Activated CD4-positive, alpha-beta memory T cell treated with anti-CD3 and anti-CD28 coated beads for 36 hours (primary cell): ENCODE measurements around the gene ADRM1. TPM values are rescaled to one million over a fixed set of nuclear protein-coding genes. Genes with fewer than 3 reads are reported as not detected.

ENCODE experiments used
- CTCF ChIA-PET: fragments of 350-600 bp; sonication (Branson Sonifier 250); formaldehyde crosslinking; loops from one replicate; lab custom pipeline; 2021; ENCODE audit warnings: antibody characterized with exemption, inconsistent platforms; lab: Charles Lee
- POLR2A ChIA-PET: fragments of 350-600 bp; sonication (Branson Sonifier 250); formaldehyde crosslinking; loops from one replicate; lab custom pipeline; 2021; ENCODE audit warnings: antibody characterized with exemption; lab: Charles Lee
- DNase-seq: peaks from one replicate; pipeline ENCODE4 v3.0.0-alpha.2; 2020
- H3K27ac Mint-ChIP-seq: one replicate; pipeline ENCODE4 v1.8.0; 2021; ENCODE audit warnings: mixed read lengths
- H3K27me3 Mint-ChIP-seq: one replicate; pipeline ENCODE4 v1.8.0; 2021; ENCODE audit warnings: mixed read lengths
- H3K36me3 Mint-ChIP-seq: one replicate; pipeline ENCODE4 v1.8.0; 2021; ENCODE audit warnings: mixed read lengths
- H3K4me1 Mint-ChIP-seq: one replicate; pipeline ENCODE4 v1.8.0; 2021; ENCODE audit warnings: low read depth, mixed read lengths
- H3K4me3 Mint-ChIP-seq: one replicate; pipeline ENCODE4 v1.8.0; 2021; ENCODE audit warnings: mild to moderate bottlenecking, mixed read lengths
- H3K9me3 Mint-ChIP-seq: one replicate; pipeline ENCODE4 v1.8.0; 2021; ENCODE audit warnings: mixed read lengths
- intact Hi-C: fragments of 100-400 bp; cut with micrococcal nuclease; formaldehyde crosslinking; loops from one replicate; pipeline ENCODE4 v1.15.1; 2023
- microRNA-seq: library from miRNA; unstranded; fragments of <30 nt; microRNA quantifications from one replicate; pipeline ENCODE4 v1.2.0, GENCODE V29; 2022; ENCODE audit warnings: borderline number of aligned reads, borderline microRNAs expressed, borderline replicate concordance
- total RNA-seq, 2 experiments: library from RNA; stranded (reverse); gene quantifications; one replicate each; pipeline ENCODE4 v1.2.3, GENCODE V29; 2021

Gene ADRM1
- total RNA-seq, 2 experiments from 2014 or later: 98.6 to 101 TPM

- H3K27me3 Mint-ChIP-seq: peaks cover 3% of the 10 kb centered on the region
- H3K4me1 Mint-ChIP-seq: no peaks in the 10 kb centered on the region
- CTCF ChIA-PET: no interaction called here
- H3K4me3 Mint-ChIP-seq: no peak overlapping the region
- H3K27ac Mint-ChIP-seq: no peak overlapping the region
- DNase-seq: no peak
- peaks cover 2% of the 10 kb centered on the region for H3K9me3 Mint-ChIP-seq
- intact Hi-C loops: no loop called here
- POLR2A ChIA-PET: no interaction called here
- no peaks in the 10 kb centered on the region for H3K36me3 Mint-ChIP-seq
Measured at GRCh38 chr20:62354031-62354808, 51.4 kb downstream of the ADRM1 start.

DNA sequence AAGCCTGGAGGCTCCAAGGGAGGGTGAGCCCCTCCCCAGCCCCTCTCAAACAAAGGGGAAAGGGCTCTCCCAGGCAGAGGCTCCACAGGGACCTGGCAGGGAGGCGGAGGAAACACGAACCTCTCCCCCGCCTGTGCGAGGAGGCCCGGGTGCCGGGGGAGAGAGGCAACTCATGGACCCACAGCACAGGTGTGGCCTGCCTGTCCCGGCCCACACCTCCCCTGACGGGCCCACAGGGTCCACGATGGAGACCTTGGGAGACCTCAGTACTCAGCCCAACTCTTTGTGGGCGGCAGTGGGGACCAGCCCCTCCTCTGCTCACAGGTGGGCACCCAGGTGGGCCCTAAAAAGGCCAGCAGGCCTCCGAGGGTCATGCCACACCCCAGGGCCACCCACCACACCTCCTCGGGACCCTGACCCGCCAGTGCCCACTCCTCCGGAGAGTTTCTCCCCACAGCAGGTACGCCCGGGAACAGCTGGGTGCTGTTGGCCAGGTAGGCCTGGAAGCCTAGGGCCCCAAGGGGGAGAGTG lies 52.1 kb downstream of the ADRM1 start:
- peaks cover 3% of the 10 kb centered on the region for H3K27me3 Mint-ChIP-seq
- CTCF ChIA-PET: no interaction called here
- H3K4me1 Mint-ChIP-seq: no peaks in the 10 kb centered on the region
- no peak for DNase-seq
- no peak overlapping the region for H3K27ac Mint-ChIP-seq
- intact Hi-C loops: no loop called here
- no peaks in the 10 kb centered on the region for H3K36me3 Mint-ChIP-seq
- POLR2A ChIA-PET: no interaction called here
- no peak overlapping the region for H3K4me3 Mint-ChIP-seq
- H3K9me3 Mint-ChIP-seq: no peaks in the 10 kb centered on the region

- Mint-ChIP-seq H3K27ac (no peak overlapping the region), H3K9me3 (no peaks in the 10 kb centered on the region), H3K4me1 (no peaks in the 10 kb centered on the region), H3K27me3 (peaks cover 3% of the 10 kb centered on the region), H3K36me3 (no peaks in the 10 kb centered on the region), H3K4me3 (no peak overlapping the region)
- CTCF ChIA-PET: no interaction called here
- POLR2A ChIA-PET: no interaction called here
- intact Hi-C loops: no loop called here
- no peak for DNase-seq
Measured at GRCh38 chr20:62355516-62355877, 52.7 kb downstream of the ADRM1 start.

DNA sequence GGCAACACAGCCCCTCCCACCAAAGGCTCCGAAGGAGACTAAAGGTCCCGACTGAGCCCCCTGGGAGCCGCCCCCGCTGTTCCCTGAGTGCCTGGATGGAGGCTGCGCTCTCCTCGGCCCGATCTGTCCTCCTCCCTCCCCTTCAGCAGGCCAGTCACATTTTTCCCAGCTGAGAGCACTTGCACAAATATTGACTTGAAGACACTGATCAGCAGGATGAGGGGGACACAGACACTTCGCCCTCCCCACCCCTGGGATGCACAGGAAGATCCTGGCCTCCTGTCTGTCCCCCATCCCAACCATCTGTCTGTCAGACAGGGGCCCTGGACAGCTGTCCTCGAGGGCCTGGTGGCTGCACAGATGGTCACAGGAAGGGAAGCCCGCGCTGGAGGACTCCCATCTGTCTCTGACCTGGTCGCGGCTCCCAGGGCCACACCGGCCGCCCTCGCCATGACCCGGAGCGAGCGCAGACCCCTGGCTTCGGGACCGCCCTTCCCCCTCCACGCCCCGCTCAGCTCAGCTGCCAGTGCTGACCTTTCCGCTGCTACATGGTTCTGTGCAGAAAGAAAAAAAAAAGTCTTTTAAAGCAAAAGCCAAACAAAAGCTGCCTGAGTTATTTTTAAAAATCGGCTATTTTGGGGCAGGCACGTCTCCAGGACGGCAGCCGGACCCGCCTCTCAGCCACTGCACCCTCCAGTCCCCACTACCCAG lies 53.2 kb downstream of the ADRM1 start:
- no peak overlapping the region for H3K27ac Mint-ChIP-seq
- ChIA-PET POLR2A (no interaction called here), CTCF (no interaction called here)
- H3K4me3 Mint-ChIP-seq: no peak overlapping the region
- no peaks in the 10 kb centered on the region for H3K9me3 Mint-ChIP-seq
- DNase-seq: no peak
- H3K36me3 Mint-ChIP-seq: no peaks in the 10 kb centered on the region
- no peaks in the 10 kb centered on the region for H3K4me1 Mint-ChIP-seq
- H3K27me3 Mint-ChIP-seq: peaks cover 3% of the 10 kb centered on the region
- intact Hi-C loops: no loop called here

GRCh38 chr20:62356589-62357186 lies 53.9 kb downstream of the ADRM1 start:
- Mint-ChIP-seq H3K27me3 (peaks cover 3% of the 10 kb centered on the region), H3K4me3 (no peak overlapping the region), H3K27ac (no peak overlapping the region), H3K4me1 (no peaks in the 10 kb centered on the region), H3K36me3 (no peaks in the 10 kb centered on the region), H3K9me3 (no peaks in the 10 kb centered on the region)
- DNase-seq: no peak
- ChIA-PET POLR2A (no interaction called here), CTCF (no interaction called here)
- intact Hi-C loops: no loop called here

GRCh38 chr20:62357187-62357667 lies 54.4 kb downstream of the ADRM1 start:
- Mint-ChIP-seq H3K27me3 (peaks cover 3% of the 10 kb centered on the region), H3K36me3 (no peaks in the 10 kb centered on the region), H3K4me3 (no peak overlapping the region)

GRCh38 chr20:62357681-62358080 lies 54.9 kb downstream of the ADRM1 start:
- Mint-ChIP-seq H3K36me3 (no peaks in the 10 kb centered on the region), H3K27ac (no peak overlapping the region), H3K9me3 (no peaks in the 10 kb centered on the region), H3K27me3 (peaks cover 6% of the 10 kb centered on the region), H3K4me1 (no peaks in the 10 kb centered on the region), H3K4me3 (no peak overlapping the region)
- ChIA-PET POLR2A (no interaction called here), CTCF (no interaction called here)
- no peak for DNase-seq
- intact Hi-C loops: no loop called here

More at GRCh38 chr20:62357187-62357667, 54.4 kb downstream of the ADRM1 start:
- no peak for DNase-seq
- ChIA-PET CTCF (no interaction called here), POLR2A (no interaction called here)
- Mint-ChIP-seq H3K27ac (no peak overlapping the region), H3K4me1 (no peaks in the 10 kb centered on the region), H3K9me3 (no peaks in the 10 kb centered on the region)
- intact Hi-C loops: no loop called here

Small RNA genes lying within 50 kb of the gene (microRNA-seq; reads per million reads assigned to microRNA genes)
- not detected for gene MIR4758

Other genes with a start within 250 kb of the ADRM1 start
- gene TAF4, start 237.1 kb upstream of the ADRM1 start, total RNA-seq: 10 to 100 TPM; 15.3 to 17.0 TPM
- gene LSM14B, start 180.5 kb upstream of the ADRM1 start, total RNA-seq: 10 to 100 TPM; 33.4 to 35.1 TPM
- gene PSMA7, start 159.6 kb upstream of the ADRM1 start, total RNA-seq: 100 to 1,000 TPM; 301 to 316 TPM
- 10 to 100 TPM; 13.7 to 15.2 TPM for gene SS18L1, start 159.2 kb upstream of the ADRM1 start, total RNA-seq
- gene MTG2, start 120.0 kb upstream of the ADRM1 start, total RNA-seq: 10 to 100 TPM; 31.4 to 32.5 TPM
- gene HRH3, start 82.7 kb upstream of the ADRM1 start, total RNA-seq: not detected
- gene OSBPL2, start 64.5 kb upstream of the ADRM1 start, total RNA-seq: 10 to 100 TPM; 25.4 to 29.3 TPM
- 1 to 10 TPM in 1 of 2 experiments, under 1 TPM in 1; 0.78 to 1.1 TPM for gene LAMA5, start 64.3 kb downstream of the ADRM1 start, total RNA-seq
- gene RPS21, start 84.1 kb downstream of the ADRM1 start, total RNA-seq: 1,000 to 10,000 TPM; 2,488 to 2,529 TPM
- 1 to 10 TPM; 7.8 to 8.2 TPM for gene CABLES2, start 104.3 kb downstream of the ADRM1 start, total RNA-seq
- gene RBBP8NL, start 124.5 kb downstream of the ADRM1 start, total RNA-seq: not detected
- gene GATA5, start 173.0 kb downstream of the ADRM1 start, total RNA-seq: not detected